ENCODE measurements around the gene CTBP2.

The CTBP2 gene

DNA sequence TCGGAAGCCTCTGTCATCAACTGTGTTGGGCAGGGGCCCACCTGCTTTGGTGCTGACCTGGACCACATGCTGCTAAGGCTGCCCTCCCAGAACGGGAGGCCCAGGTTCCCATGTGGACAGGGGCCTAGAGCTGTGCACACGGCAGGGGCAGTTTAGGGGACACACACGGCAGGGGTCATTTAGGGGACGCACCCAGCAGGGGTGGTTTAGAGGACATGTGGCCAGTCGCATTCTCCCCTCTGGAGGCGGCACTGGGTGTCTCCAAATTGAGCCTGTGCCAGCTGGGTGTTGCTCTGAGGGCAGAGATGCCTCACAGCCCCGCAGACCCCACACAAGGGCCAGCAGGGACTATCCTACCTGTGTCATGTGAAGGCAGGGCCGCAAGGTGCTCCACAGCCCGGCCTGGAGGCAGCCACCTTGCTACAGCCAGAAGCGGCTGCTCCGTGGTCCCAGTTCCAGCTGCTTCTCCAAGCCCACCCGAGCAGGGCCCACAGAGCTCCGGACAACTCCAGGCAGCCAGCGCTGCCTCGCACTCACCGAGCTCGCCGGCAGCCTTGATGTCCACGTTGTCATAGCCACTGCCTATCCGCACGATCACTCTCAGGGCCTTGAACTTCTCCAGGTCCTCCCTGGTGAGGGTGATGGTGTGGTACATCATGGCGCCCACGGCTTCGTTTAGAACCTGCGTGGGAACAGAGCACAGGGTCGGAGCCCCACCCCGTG is 157.8 kb downstream of the CTBP2 start:
- H3K4me3 ChIP-seq (ENCODE audit: low read depth, low read length), result no peak overlapping the region
- TF ChIP-seq, protein P1, sequence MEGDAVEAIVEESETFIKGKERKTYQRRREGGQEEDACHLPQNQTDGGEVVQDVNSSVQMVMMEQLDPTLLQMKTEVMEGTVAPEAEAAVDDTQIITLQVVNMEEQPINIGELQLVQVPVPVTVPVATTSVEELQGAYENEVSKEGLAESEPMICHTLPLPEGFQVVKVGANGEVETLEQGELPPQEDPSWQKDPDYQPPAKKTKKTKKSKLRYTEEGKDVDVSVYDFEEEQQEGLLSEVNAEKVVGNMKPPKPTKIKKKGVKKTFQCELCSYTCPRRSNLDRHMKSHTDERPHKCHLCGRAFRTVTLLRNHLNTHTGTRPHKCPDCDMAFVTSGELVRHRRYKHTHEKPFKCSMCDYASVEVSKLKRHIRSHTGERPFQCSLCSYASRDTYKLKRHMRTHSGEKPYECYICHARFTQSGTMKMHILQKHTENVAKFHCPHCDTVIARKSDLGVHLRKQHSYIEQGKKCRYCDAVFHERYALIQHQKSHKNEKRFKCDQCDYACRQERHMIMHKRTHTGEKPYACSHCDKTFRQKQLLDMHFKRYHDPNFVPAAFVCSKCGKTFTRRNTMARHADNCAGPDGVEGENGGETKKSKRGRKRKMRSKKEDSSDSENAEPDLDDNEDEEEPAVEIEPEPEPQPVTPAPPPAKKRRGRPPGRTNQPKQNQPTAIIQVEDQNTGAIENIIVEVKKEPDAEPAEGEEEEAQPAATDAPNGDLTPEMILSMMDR (IDR thresholded peaks at IDR 0.05; ENCODE audit: borderline replicate concordance, insufficient read depth, low read depth, low read length), result no peak

DNA sequence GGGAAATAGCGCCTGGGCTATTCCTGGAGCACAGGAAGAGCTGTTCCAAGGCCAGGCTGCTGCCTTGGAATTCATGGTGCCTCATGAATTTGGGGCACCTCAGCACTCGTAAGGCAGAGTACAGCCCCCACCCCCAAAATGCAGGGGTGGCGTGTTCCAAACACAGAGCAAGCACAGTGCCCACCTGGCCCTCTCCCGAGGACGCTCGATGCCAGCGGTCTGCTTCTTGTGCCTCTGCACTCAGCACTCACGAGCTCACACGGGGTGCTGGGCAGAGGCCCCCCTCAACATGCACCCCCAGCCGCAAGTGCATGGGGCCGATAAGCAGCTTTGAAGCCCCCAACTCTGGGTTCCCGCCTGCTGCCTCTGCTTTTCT is 158.3 kb downstream of the CTBP2 start:
- no peak overlapping the region for H3K4me3 ChIP-seq (ENCODE audit: low read depth, low read length)
- TF ChIP-seq, protein P1 (IDR thresholded peaks at IDR 0.05; ENCODE audit: borderline replicate concordance, insufficient read depth, low read depth, low read length), result no peak

DNA sequence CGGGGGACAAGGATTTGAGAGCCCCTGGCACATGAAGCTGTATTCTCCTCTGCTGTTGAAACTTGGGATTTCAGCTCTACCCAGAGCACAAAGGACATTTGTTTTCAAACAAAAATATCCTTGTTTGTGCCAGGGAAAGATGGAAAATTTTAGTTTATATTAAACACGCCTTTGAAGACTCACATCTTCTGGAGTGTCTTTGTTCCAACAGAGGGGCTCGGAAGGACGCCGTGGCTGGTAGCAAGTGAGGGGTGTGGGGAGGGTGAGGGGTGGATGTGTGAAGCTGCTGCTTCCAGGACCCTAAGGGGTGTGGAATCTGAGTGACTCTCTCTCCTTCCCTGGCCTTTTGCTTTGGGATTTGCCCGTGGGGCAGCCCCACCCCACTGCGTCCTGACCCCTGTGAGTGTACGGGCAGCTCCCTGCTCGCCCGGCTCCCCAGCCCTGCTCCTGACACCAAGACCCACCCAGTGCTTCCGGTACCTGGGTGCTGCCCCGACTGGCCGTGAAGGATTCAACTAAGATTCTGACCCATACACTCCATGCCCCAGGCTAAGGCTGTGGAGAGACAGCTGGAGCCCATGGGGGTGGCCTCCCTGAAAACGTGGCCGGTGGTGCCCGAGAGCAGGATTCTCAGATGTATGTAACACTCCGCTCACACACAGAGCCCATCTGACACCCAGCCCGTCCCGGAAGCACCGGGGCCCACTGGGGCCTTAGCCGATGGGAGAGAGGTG is 158.9 kb downstream of the CTBP2 start:
- TF ChIP-seq, protein P1 (IDR thresholded peaks at IDR 0.05; ENCODE audit: borderline replicate concordance, insufficient read depth, low read depth, low read length), result no peak
- no peak overlapping the region for H3K4me3 ChIP-seq (ENCODE audit: low read depth, low read length)

DNA sequence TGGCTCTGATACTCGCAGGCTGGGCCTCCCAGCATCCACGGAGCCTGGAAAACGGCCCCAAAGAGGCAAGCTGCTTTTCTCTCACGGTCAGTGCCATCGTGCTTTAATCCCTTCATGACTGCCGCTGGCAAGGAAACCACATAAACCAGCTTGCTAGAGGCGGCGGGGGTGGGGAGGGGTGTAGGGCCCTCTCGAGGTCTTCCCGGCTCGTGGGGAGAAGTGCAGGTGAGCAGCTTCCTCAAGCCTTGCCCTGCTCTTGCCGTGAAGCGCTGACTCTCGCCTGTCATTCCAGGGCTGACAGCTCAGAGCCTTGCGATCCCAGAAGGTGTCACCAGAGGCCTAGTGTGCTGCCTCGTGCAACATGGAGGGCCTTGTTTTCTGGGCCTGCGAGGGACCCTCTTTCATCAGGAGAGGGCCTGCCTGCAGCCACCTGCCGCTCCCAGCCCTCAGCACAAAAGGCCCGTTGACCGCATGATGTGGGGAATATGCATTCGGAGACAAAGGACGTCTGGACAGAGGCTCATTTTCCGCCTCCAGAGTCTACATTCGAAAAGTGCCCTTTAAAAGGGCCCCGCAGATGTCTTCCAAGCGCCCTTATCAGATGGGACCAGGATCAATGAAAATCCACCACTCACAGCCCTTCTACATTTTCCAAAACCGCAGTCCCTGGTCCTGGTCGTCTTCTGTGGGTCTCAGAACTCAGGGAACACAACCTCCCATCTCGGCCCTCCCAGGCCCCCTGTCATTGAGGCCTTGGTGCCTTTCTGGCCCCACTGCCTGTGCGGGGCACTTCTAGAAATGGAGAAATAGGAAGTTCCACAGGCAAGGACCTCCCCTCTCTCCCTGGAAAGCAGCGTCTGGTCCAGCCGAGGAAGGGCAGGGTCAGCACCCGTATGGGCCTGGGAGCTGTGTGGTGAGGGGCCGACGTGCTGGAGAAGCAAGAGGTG is 159.7 kb downstream of the CTBP2 start:
- TF ChIP-seq, protein P1 (IDR thresholded peaks at IDR 0.05; ENCODE audit: borderline replicate concordance, insufficient read depth, low read depth, low read length), result no peak
- no peak overlapping the region for H3K4me3 ChIP-seq (ENCODE audit: low read depth, low read length)

DNA sequence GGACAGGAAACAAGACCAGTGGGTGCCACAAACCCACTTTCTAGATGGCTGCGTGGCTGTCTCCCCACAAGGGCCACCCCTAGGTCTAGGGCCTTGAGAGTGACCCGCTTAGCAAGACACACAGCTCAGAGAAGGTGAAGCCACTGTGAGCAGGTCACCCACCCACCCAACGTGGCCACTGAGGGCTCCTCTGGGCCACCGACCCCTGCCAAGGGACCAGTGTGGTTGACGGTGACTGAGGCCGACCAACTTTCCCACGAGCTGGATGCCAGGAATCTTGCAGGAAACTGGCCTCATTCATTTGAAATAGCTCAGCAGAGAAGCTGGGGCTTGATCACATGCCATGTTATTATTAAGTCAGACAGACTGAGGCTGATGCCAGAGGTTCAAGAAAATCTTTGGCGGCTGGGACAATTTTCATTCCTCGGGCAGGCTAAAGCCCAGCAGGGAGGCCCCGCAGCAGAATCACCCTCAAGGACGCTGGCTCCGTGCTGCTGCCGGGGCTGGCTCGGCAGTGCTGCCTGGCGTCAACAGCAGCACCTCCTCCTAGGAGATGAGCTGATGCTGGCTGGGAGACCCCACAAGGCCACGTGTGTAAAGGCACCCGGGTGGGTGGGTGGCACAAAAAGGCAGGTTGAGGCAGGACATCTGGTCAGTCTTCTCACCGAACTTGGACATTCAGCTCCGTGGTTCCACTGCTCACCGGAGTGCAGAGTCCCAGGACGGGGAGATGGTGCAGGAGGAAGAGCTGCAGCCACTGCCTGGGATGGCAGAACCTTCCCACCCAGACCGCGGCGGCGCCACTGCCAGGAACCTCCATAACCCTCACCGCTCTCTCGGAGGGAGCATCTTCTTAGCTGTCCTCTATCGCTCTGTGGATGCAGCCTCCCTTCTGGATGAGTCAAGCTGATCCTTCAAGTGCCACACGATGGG is 160.7 kb downstream of the CTBP2 start:
- TF ChIP-seq, protein P1 (IDR thresholded peaks at IDR 0.05; ENCODE audit: borderline replicate concordance, insufficient read depth, low read depth, low read length), result no peak

DNA sequence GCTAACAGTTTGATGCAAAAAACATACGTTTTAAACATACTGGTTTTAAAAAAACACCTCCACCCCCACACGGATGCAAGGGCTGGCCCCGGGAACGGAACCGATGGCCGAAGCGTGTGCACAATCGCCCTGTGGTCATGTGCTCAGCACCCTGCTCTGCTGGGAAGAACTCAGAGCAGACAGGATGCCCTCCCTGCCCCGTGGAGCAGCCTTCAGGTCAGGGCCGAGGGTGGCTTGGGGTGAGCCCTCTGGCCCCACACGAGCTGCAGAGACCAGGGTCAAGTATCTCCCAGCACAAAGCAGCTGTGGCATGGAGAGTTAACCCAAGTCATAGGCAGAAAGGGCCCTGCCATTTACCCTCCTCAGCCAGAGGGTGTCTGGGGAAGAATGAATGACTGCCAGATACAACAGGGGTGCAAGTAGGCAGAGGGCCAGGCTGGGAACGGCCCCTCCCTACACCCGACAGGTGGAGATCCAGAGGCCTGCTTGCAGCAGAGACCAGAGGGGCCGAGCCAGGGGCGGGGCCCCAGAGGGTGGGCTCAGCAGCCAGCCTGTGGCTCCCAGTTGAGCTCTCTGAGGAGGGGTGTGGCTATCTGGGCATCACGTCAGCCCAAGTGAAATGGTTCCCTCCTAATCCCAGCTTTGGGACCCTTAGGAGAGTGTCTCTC is 161.6 kb downstream of the CTBP2 start:
- H3K4me3 ChIP-seq (ENCODE audit: low read depth, low read length), result no peak overlapping the region
- TF ChIP-seq, protein P1 (IDR thresholded peaks at IDR 0.05; ENCODE audit: borderline replicate concordance, insufficient read depth, low read depth, low read length), result no peak

More for the DNA sequence above, 160.7 kb downstream of the CTBP2 start:
- H3K4me3 ChIP-seq (ENCODE audit: low read depth, low read length), result no peak overlapping the region

Data from GM12875 (cell line).